Activated T-helper 17 cell treated with anti-CD3 and anti-CD28 coated beads, Interleukin-2, amount 50 U/mL, for 72 hours (primary cell): ENCODE data around the gene PYCR2. TPM values are rescaled to one million over a fixed set of nuclear protein-coding genes. Genes with fewer than 3 reads are reported as not detected.
"Not testable (repeated sequence)": the region's sequence is repeated elsewhere in the genome, so short reads cannot be mapped to it uniquely, and the experiment has no call there.

ENCODE experiments used
- ATAC-seq: fragments of 150-1000 bp; cut with Tn5 transposase; replicated peaks from 2 replicates; pipeline ENCODE4 v1.10.0; 2021; ENCODE audit warnings: mild to moderate bottlenecking, moderate library complexity
- H3K27ac Mint-ChIP-seq: one replicate; pipeline ENCODE4 v1.8.0; 2022; ENCODE audit warnings: mixed read lengths
- H3K27me3 Mint-ChIP-seq: one replicate; pipeline ENCODE4 v1.8.0; 2022; ENCODE audit warnings: mixed read lengths
- H3K36me3 Mint-ChIP-seq: one replicate; pipeline ENCODE4 v1.8.0; 2022; ENCODE audit warnings: low read depth, mild to moderate bottlenecking, mixed read lengths
- H3K4me1 Mint-ChIP-seq: one replicate; pipeline ENCODE4 v1.8.0; 2022; ENCODE audit warnings: mixed read lengths
- H3K4me3 Mint-ChIP-seq: one replicate; pipeline ENCODE4 v1.8.0; 2022; ENCODE audit warnings: mild to moderate bottlenecking, mixed read lengths
- H3K9me3 Mint-ChIP-seq: one replicate; pipeline ENCODE4 v1.8.0; 2022; ENCODE audit warnings: mixed read lengths
- total RNA-seq, 2 donors: library from RNA; stranded (reverse); gene quantifications; one replicate each; pipeline ENCODE4 v1.2.3, GENCODE V29; 2022

The PYCR2 gene
- total RNA-seq, 2 donors from 2014 or later: 63.2 to 105 TPM

DNA sequence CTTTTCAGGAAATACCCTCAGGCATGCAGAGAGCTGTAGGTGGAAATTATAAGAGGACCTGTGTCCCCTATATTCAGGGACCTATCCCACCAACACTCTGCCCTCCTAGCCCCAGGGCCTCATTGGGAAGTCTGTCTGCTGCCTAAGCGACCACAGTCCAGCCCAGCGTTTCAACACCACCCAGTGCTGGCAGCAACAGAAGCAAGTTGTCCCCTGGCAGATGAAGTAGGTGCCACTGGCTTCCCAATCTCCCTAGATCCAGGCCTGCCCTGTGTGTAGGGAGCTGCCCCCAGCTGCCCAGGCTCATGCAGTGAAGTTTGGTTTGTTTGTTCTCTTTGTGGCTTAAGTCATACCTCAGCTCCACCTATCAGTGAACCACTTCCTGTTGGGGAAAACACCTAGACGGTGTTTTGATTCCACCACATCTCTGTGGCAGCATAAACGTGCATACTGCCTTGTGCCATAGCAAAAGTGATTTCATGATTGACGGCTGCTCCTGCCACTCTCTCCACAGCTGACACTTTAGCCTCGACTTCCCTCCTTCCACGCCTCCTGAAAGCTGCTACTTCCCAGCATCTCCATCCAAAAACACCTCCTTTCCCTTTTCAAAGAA is 27.0 kb downstream of the PYCR2 start:
- Mint-ChIP-seq H3K4me3 (peak overlapping the region; percentile 86), H3K27ac (peak overlapping the region; percentile 94), H3K9me3 (no peaks in the 10 kb centered on the region), H3K36me3 (no peaks in the 10 kb centered on the region), H3K4me1 (peaks cover 29% of the 10 kb centered on the region), H3K27me3 (no peaks in the 10 kb centered on the region)
- peak; percentile 99 for ATAC-seq

DNA sequence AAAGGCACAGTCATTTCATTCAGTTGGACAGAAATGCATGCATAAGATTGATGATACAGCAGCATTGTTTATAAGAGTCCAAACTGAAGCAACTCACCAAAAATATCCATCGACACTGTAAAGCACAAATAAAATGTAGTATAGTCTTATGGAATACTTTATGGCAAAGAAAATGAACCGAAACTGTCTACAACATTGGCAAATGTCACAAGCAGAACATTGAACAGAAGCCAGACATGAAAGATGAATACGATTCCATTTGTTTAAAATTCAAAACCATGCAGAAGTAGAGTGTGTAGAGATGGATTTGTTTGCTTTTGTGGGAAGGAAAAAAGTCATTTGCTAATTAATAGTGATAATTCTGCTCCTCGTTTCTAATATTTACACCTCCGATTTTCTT is 27.6 kb downstream of the PYCR2 start:
- Mint-ChIP-seq H3K27me3 (no peaks in the 10 kb centered on the region), H3K4me3 (peak overlapping the region; percentile 86), H3K9me3 (no peaks in the 10 kb centered on the region), H3K36me3 (no peaks in the 10 kb centered on the region), H3K27ac (peak overlapping the region; percentile 94), H3K4me1 (peaks cover 29% of the 10 kb centered on the region)
- no peak for ATAC-seq

DNA sequence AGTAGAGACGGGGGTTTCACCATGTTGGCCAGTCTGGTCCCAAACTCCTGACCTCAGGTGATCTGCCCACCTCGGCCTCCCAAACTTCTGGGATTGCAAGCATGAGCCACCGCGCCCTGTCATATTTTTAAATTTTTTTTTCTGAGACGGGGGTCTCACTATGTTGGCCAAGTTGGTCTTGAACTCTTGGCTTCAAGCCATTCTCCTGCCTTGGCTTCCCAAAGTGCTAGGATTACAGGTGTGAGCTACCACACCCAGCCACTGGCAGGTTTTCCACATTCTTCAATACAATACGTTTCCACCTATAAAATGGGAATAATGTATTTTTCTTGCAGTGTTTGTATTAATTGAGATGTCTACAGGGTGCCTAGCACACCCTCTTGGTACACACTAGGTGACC is 31.7 kb downstream of the PYCR2 start:
- no peaks in the 10 kb centered on the region for H3K36me3 Mint-ChIP-seq
- H3K27me3 Mint-ChIP-seq: no peaks in the 10 kb centered on the region
- H3K4me3 Mint-ChIP-seq: no peak overlapping the region
- ATAC-seq: no peak
- no peaks in the 10 kb centered on the region for H3K9me3 Mint-ChIP-seq
- no peak overlapping the region for H3K27ac Mint-ChIP-seq
- peaks cover 15% of the 10 kb centered on the region for H3K4me1 Mint-ChIP-seq

DNA sequence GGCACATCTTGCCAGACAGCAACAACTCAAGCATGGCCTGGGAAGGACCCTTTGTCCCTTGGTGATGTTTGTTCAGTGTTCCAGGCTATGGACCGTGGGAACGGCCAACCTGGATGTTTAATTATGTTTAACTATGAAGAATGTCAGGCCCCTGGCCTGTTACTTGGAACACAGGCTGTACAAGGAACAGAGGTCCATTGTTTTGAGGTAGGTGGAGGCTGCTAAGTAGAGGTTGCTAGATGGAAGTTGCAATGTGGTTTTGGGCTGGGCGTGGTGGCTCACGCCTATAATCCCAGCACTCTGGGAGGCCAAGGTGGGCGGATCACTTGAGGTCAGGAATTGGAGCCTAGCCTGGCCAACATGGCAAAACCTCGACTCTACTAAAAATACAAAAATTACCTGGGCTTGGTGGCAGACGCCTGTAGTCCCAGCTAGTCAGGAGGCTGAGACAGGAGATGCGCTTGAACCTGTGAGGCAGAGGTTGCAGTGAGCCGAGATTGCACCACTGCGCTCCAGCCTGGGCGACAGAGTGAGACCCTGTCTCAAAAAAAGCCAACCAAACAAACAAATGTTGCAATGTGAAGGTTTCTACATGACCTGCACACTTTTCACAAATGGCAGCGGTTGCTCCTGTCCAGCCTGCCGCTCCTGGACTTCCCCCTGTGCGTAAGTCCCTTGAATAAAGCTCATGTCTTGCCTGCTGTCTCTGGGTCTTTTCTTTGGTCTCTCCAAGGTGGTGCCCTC is 32.6 kb downstream of the PYCR2 start:
- no peak for ATAC-seq
- Mint-ChIP-seq H3K27ac (no peak overlapping the region), H3K4me1 (peaks cover 6% of the 10 kb centered on the region), H3K27me3 (no peaks in the 10 kb centered on the region), H3K4me3 (no peak overlapping the region), H3K36me3 (no peaks in the 10 kb centered on the region), H3K9me3 (no peaks in the 10 kb centered on the region)

DNA sequence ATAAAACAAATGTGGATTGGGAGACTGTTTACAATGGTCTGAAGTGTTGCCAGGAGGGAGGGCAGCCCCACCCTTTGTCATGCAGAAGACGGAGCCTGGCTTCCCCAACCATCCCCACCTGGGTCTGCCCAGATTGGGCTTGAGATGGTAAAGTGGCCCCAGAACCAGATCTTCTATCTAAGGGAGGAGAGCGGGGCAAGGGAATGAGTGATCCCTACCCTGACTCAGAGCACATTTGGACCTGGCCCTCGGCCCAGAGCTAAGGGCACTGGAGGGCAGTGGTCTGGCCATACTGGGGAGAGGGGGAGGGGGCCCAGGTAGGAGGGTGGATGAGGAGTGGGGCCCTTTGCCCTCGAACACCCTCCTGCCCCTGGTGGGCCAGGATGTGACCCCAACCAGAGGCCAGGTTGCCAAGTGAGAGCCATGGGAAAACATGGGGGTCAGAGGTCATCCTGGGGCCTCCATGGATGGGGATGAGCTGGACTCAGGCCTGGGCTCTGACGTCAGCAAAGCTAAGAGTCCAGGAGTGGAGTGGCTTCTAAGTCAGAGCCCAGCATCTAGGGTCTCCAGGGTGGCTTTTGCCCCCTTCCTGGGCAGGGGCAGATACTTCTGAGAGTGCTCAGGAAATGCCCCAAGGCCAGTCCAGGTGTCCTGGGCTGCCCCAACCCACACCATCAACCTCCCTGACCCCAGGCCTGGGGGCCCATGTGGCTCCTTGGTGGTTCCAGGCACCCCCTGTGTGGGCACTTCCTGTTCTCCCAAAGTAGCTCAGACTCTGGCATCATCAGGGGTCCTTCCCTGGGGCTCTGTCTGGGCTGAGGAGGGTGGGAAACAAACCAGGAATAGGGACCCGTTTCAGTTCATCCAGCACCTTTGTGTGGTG is 33.5 kb downstream of the PYCR2 start:
- Mint-ChIP-seq H3K9me3 (no peaks in the 10 kb centered on the region), H3K4me1 (peaks cover 5% of the 10 kb centered on the region), H3K36me3 (no peaks in the 10 kb centered on the region), H3K4me3 (no peak overlapping the region), H3K27me3 (no peaks in the 10 kb centered on the region), H3K27ac (peak overlapping the region; percentile 28)
- ATAC-seq: no peak

DNA sequence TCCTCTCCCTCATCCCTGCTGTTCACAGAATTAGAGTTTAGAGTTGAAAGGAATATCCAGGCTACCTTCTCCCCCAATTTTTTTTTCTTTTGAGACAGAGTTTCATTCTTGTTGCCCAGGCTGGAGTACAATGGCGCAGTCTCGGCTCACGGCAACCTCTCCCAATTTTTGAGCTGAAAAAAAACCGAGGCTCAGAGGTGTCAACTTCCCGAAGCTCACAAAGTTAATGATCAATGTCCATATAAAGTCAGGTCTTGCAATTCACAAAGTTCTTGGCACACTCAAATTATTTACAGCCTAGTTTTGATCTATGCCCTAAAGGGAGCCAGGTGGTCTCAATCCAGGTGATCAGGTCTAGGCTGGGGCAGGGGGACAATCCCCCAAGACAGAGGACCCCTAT is 34.3 kb downstream of the PYCR2 start:
- no peaks in the 10 kb centered on the region for H3K9me3 Mint-ChIP-seq
- H3K27me3 Mint-ChIP-seq: no peaks in the 10 kb centered on the region
- no peak overlapping the region for H3K4me3 Mint-ChIP-seq
- peaks cover 5% of the 10 kb centered on the region for H3K4me1 Mint-ChIP-seq
- H3K36me3 Mint-ChIP-seq: no peaks in the 10 kb centered on the region
- peak overlapping the region; percentile 28 for H3K27ac Mint-ChIP-seq
- no peak for ATAC-seq

DNA sequence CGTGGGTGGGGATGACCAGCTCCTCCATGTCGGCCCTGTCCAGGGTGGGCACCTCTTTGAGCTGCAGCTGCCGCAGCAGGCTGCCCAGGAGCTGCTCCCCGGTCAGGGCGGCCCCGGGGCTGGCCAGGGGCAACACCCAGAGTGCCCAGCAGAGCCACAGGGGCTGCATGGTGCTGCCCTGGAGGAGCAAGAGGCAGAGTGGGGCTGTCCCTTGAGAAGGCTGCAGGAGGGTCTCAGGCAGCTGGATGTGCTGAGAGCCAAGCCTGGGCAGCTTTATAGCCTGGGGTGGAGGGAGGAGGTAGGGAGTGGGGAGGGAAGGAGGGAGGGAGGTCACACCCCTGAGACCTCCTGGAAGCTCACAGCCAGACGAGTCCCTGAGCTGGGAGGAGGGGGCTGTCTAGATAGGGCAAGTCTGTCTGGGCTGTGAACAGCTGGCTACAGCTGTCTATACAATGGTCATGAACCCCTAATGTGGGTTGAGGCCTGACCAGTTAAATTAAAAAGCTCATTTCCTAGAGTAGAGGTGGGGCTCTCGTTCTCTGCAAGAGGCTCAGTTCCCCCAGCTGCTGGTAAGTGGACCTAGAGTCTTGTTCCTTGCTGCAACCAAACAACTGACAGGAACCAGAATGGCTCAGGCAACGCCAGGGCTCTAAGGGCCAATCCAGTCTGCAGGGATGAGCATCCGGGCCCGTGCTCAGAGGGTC is 35.0 kb downstream of the PYCR2 start, which contains the start of gene LEFTY1:
TSS of gene LEFTY1 (minus strand) at position 249 of the 704 bp plus-strand sequence. CDS start at position 169, 80 bp downstream.
- Mint-ChIP-seq H3K9me3 (no peaks in the 10 kb centered on the region), H3K36me3 (no peaks in the 10 kb centered on the region), H3K27ac (peak within 1 kb of the TSS; percentile 28), H3K4me3 (no peak within 1 kb of the TSS), H3K4me1 (peaks cover 5% of the 10 kb centered on the region), H3K27me3 (no peaks in the 10 kb centered on the region)
- ATAC-seq: no peak

DNA sequence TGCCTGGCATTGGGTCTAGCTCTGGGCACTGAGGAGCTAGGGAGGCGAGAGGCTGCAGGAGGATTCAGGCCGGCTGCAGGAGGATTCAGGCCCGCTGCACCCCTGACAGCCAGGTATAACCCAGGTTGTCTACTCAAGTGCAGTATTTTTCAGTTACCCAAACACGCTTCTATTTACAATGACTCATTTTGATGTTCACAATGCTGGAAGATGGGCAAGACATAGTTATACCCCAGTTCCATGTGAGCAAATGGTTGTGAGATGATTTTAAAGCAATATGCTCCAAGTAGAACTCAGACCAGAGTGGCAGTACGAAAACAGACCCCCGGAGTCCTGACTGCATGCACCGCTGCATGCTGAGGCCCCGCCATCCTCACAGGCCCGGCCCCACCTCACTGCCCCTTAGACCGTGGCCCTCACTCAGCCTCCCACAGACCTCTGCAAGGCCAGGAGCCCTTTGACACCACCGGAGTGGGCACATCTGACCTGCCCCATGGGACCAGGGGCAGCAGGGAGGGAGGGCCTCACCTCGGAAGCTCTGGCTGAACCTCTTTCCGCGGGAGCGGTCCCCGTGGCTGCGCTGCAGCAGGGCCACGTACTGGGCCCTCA is 35.7 kb downstream of the PYCR2 start:
- ATAC-seq: no peak
- Mint-ChIP-seq H3K4me1 (peaks cover 10% of the 10 kb centered on the region), H3K4me3 (no peak overlapping the region), H3K27ac (no peak overlapping the region), H3K27me3 (no peaks in the 10 kb centered on the region), H3K36me3 (no peaks in the 10 kb centered on the region), H3K9me3 (no peaks in the 10 kb centered on the region)

- not testable (repeated sequence) for H3K4me3 Mint-ChIP-seq, H3K27ac Mint-ChIP-seq, H3K36me3 Mint-ChIP-seq, H3K9me3 Mint-ChIP-seq, H3K27me3 Mint-ChIP-seq, ATAC-seq
- peaks cover 10% of the 10 kb centered on the region for H3K4me1 Mint-ChIP-seq
Measured at GRCh38 chr1:225887554-225888288, 36.3 kb downstream of the PYCR2 start.

DNA sequence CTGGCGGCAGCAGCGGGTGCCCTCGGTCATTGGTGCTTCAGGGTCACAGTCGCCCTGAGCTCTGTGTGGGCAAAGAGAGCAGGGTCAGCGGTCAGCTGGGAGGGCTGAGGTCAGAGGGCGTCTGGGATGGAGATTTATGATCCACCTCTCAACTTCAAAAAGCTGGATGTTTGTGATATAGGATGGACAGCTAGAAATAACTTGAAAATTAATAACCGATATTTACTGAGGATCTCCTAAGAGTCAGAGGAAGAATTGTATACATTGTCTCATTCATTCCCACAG is 37.1 kb downstream of the PYCR2 start:
- no peak for ATAC-seq
- Mint-ChIP-seq H3K4me1 (peaks cover 10% of the 10 kb centered on the region), H3K4me3 (no peak overlapping the region), H3K27ac (no peak overlapping the region), H3K36me3 (no peaks in the 10 kb centered on the region), H3K9me3 (no peaks in the 10 kb centered on the region), H3K27me3 (no peaks in the 10 kb centered on the region)

- Mint-ChIP-seq H3K27me3 (no peaks in the 10 kb centered on the region), H3K4me1 (peaks cover 10% of the 10 kb centered on the region), H3K36me3 (peaks cover under 1% of the 10 kb centered on the region), H3K27ac (no peak overlapping the region), H3K9me3 (no peaks in the 10 kb centered on the region), H3K4me3 (no peak overlapping the region)
- ATAC-seq: no peak
Measured at GRCh38 chr1:225886159-225887029, 37.7 kb downstream of the PYCR2 start.

- Mint-ChIP-seq H3K27ac (no peak overlapping the region), H3K4me3 (no peak overlapping the region), H3K4me1 (peaks cover 9% of the 10 kb centered on the region), H3K9me3 (no peaks in the 10 kb centered on the region), H3K27me3 (no peaks in the 10 kb centered on the region), H3K36me3 (peaks cover 11% of the 10 kb centered on the region)
- no peak for ATAC-seq
Measured at GRCh38 chr1:225885336-225885735, 38.7 kb downstream of the PYCR2 start.
